ENCODE measurements around the gene COMMD9. TPM values are rescaled to one million over a fixed set of nuclear protein-coding genes. Genes with fewer than 3 reads are reported as not detected.

COMMD9 gene
- total and polyA plus RNA-seq, 2 of the 8 experiments (the other 6 are each of a cell fraction or from before 2014, with no cell fraction given): 42.5 to 49.1 TPM

DNA sequence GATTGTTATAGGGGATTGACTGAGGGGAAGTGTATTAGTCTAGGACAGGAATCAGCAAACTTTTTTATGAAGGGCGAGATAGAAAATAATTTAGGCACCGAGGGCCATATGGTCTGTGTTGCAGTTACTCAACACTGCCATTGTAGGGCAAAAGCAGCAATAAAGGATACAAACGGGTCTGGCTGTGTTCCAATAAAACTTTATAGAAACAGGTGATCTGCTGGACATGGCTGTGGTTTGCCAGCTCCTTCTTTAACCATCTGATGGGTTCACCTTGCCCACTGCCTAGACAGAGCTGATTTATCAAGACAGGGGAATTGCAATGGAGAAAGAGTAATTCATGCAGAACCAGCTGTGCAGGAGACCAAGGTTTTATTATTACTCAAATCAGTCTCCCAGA, 26.8 kb upstream of the COMMD9 start:
- H3K14ac ChIP-seq (ENCODE audit: insufficient read length): no peak overlapping the region
- H2BK15ac ChIP-seq (ENCODE audit: low read length): no peak overlapping the region
- no peak overlapping the region for H3K27ac ChIP-seq (ENCODE audit: low read depth, low read length)
- ChIA-PET CTCF (ENCODE audit: partially characterized antibody) (interaction anchor here (1.0 to 2.2 kb wide), 10 partner anchors 9 to 177 kb away, joined by 3 to 8 read pairs (median 4); no protein-coding TSS in a partner anchor), POLR2A (ENCODE audit: partially characterized antibody) (no interaction called here)
- TF ChIP-seq FOSL1 (IDR thresholded peaks at IDR 0.05; ENCODE audit: insufficient read depth, low read depth, low read length) (no peak), SP2 (IDR thresholded peaks at IDR 0.05; ENCODE audit: low read length) (no peak), KDM1A (IDR thresholded peaks at IDR 0.05; ENCODE audit: borderline replicate concordance, low read length) (no peak), MAFK (IDR thresholded peaks at IDR 0.05; ENCODE audit: low read depth, low read length) (no peak), SIRT6 (IDR thresholded peaks at IDR 0.05; ENCODE audit: low read length) (no peak), POLR2A (IDR thresholded peaks at IDR 0.05; ENCODE audit: control extremely low read depth in 1 of 2, low read depth in 2 of 2, low read length in 2 of 2) (no peak), SIX5 (IDR thresholded peaks at IDR 0.05; ENCODE audit: low read depth, low read length) (no peak), SRF (IDR thresholded peaks at IDR 0.05; ENCODE audit: low read depth, low read length) (no peak), HDAC2 (IDR thresholded peaks at IDR 0.05; ENCODE audit: borderline replicate concordance in 1 of 2, low read depth in 2 of 2, low read length in 2 of 2) (no peak), JUND (IDR thresholded peaks at IDR 0.05; ENCODE audit: low read length) (no peak), NANOG (IDR thresholded peaks at IDR 0.05; ENCODE audit: insufficient read depth, low read depth, low read length, poor library complexity, severe bottlenecking) (no peak), POU5F1 (IDR thresholded peaks at IDR 0.05; ENCODE audit: low read depth, low read length) (no peak), YY1 (IDR thresholded peaks at IDR 0.05; ENCODE audit: low read depth, low read length) (no peak), TCF12 (IDR thresholded peaks at IDR 0.05; ENCODE audit: low read depth, low read length) (no peak)
- TF ChIP-seq, protein P1, sequence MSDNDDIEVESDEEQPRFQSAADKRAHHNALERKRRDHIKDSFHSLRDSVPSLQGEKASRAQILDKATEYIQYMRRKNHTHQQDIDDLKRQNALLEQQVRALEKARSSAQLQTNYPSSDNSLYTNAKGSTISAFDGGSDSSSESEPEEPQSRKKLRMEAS (IDR thresholded peaks at IDR 0.05): no peak
- H3K79me2 ChIP-seq (ENCODE audit: control insufficient read depth in 1 of 2, insufficient read depth in 2 of 2, low read length in 2 of 2): no peaks in the 10 kb centered on the region
- H3K27me3 ChIP-seq (replicated peaks in 1 of 4; ENCODE audit: control insufficient read depth in 3 of 4, extremely low read depth in 1 of 4, insufficient read depth in 3 of 4, low read length in 3 of 4): no peaks in the 10 kb centered on the region
- H2BK20ac ChIP-seq (ENCODE audit: low read length): no peak overlapping the region
- H2BK12ac ChIP-seq (ENCODE audit: low read depth, low read length): no peak overlapping the region
- no peak overlapping the region for H2BK5ac ChIP-seq (ENCODE audit: low read depth, low read length)
- H4K8ac ChIP-seq (ENCODE audit: extremely low read depth, insufficient read depth, low read length): no peak overlapping the region
- no peaks in the 10 kb centered on the region for H3K36me3 ChIP-seq (ENCODE audit: control insufficient read depth in 2 of 4, insufficient read depth in 4 of 4, low read length in 3 of 4)
- FAIRE-seq (no peak), DNase-seq (ENCODE audit: low read depth in 1 of 2, low spot score in 2 of 2) (no peak)
- H2AFZ ChIP-seq (ENCODE audit: low read length): no peak overlapping the region
- H3K4me2 ChIP-seq (ENCODE audit: insufficient read depth in 1 of 2, low read depth in 2 of 2, low read length in 2 of 2): no peak overlapping the region
- no peak overlapping the region for H3K4ac ChIP-seq (replicated peaks; ENCODE audit: insufficient read length, low read depth, low read length)
- H3K23ac ChIP-seq (ENCODE audit: insufficient read length): no peak overlapping the region
- H2BK120ac ChIP-seq (replicated peaks; ENCODE audit: low read depth, low read length): no peak overlapping the region
- H3K18ac ChIP-seq (ENCODE audit: extremely low read depth, low read length): no peak overlapping the region
- H4K20me1 ChIP-seq (replicated peaks in 1 of 2; ENCODE audit: control insufficient read depth in 1 of 2, insufficient read depth in 2 of 2, low read length in 2 of 2): no peaks in the 10 kb centered on the region
- peaks cover 0 to 7% (median 4%) of the 10 kb centered on the region in 4 experiments; a peak in 4 of 7 replicates for H3K4me1 ChIP-seq (replicated peaks in 1 of 4; ENCODE audit: control insufficient read depth in 3 of 4, insufficient read depth in 4 of 4, low read length in 3 of 4)
- no peak overlapping the region for H3K56ac ChIP-seq (replicated peaks; ENCODE audit: insufficient read length, low read depth, low read length)
- no peaks in the 10 kb centered on the region for H3K9me3 ChIP-seq (ENCODE audit: insufficient read depth in 2 of 2, low read depth in 1 of 2, low read length in 1 of 2)
- H3K79me1 ChIP-seq (ENCODE audit: low read depth, low read length): no peaks in the 10 kb centered on the region
- no peaks in the 10 kb centered on the region for H3K23me2 ChIP-seq (ENCODE audit: low read depth, low read length)
- no peak overlapping the region for H3K9ac ChIP-seq (replicated peaks in 1 of 4; ENCODE audit: extremely low read depth in 1 of 4, low read depth in 3 of 4, low read length in 3 of 4)
- H4K91ac ChIP-seq (replicated peaks; ENCODE audit: insufficient read length, low read length): no peak overlapping the region
- no peak overlapping the region for H4K5ac ChIP-seq (ENCODE audit: insufficient read length, low read depth, low read length)
- no peak overlapping the region for H2AK5ac ChIP-seq (ENCODE audit: low read depth, low read length)
- H3K4me3 ChIP-seq (ENCODE audit: extremely low read depth in 1 of 4, insufficient read depth in 2 of 4, low read depth in 3 of 4, low read length in 4 of 4): no peak overlapping the region
- 84% methylated on average over 3 of the region's 3 CpGs; no CpG with 5 or more reads in 1 of the 2 experiments for WGBS, 2 experiments (ENCODE audit: extremely low coverage in 1 of 2, insufficient coverage in 1 of 2, insufficient read length in 1 of 2, insufficient replicate concordance in 2 of 2, low coverage in 1 of 2, low lambda C conversion rate in 2 of 2, missing lambda C conversion rate in 1 of 2)

Measured in H1 (cell line).